GM12891 (cell line): ENCODE data around the gene GUK1.

Experiments
- POLR2A ChIP-seq: IDR thresholded peaks from 2 replicates; pipeline ENCODE4 v1.6.1; 2011; ENCODE audit warnings: low read depth, low read length, control low read depth
- POU2F2 ChIP-seq: IDR thresholded peaks from 2 replicates; pipeline ENCODE4 v1.6.1; 2011; ENCODE audit warnings: low read depth, mild to moderate bottlenecking, control low read depth, low read length, moderate library complexity

DNA sequence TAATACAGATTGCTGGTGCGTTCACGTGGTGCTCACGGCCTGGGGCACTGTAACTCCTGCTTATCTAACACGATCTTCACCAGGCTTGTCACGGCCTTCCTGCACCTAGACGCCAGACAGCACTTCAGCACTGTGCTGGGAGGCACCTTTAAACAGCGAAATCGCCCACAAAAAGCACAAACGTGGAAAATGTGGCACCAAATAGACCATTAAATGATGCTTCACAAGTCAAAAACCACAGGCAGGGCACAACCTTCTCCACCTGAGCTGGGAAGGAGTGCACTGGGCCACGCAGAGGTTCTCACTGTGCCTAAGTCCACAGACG is 45.5 kb downstream of the GUK1 start:
- TF ChIP-seq POLR2A (no peak), POU2F2 (no peak)
